Activated naive CD4-positive, alpha-beta T cell treated with anti-CD3 and anti-CD28 coated beads, Interleukin-2, amount 50 U/mL, for 72 hours (primary cell): ENCODE results near the gene TARBP1. TPM values are rescaled to one million over a fixed set of nuclear protein-coding genes. Genes with fewer than 3 reads are reported as not detected.
A peak's percentile ranks its signal among the peaks of the same experiment; 100 is the strongest.

Experiments used
- ATAC-seq, 2 donors: fragments of 150-1000 bp; cut with Tn5 transposase; 2 replicates each; pipeline ENCODE4 v1.10.0; 2021; ENCODE audit warnings: mild to moderate bottlenecking in 2 of 2, moderate library complexity in 2 of 2
- DNase-seq, 2 donors: peaks; one replicate each; pipeline ENCODE4 v3.0.0; 2021 to 2022; ENCODE audit warnings: low spot score in 2 of 2
- H3K27ac Mint-ChIP-seq, 2 donors: one replicate each; pipeline ENCODE4 v1.8.0; 2022; ENCODE audit warnings: mild to moderate bottlenecking in 2 of 2, mixed read lengths in 2 of 2
- H3K36me3 Mint-ChIP-seq, 2 donors: one replicate each; pipeline ENCODE4 v1.8.0; 2022; ENCODE audit warnings: mixed read lengths in 2 of 2
- H3K9me3 Mint-ChIP-seq, 2 donors: one replicate each; pipeline ENCODE4 v1.8.0; 2022; ENCODE audit warnings: mixed read lengths in 2 of 2
- total RNA-seq, 2 donors: library from RNA; stranded (reverse); gene quantifications; one replicate each; pipeline ENCODE4 v1.2.3, GENCODE V29; 2022

TARBP1 gene
- total RNA-seq, 2 donors from 2014 or later = 32.1 to 49.5 TPM

DNA sequence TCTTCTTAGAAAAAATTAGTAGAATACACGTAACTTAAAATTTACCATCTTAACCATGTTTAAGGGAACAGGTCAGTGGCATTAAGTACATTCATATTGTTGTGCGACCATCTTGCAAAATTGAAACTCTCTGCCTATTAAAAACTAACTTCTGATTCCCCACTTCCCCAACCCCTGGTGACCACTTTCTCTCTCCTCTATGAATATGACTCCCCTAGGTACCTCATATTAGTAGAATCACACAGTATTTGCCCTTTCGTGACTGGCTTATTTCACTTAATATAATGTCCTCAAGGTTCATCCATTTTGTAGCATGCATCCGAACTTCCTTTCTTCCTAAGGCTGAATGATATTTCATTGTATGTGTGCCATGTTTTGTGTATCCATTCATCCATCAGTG, 15.1 kb upstream of the TARBP1 start:
- no peak for DNase-seq
- H3K36me3 Mint-ChIP-seq = no peaks in the 10 kb centered on the region
- ATAC-seq = no peak
- no peak overlapping the region for H3K27ac Mint-ChIP-seq
- H3K9me3 Mint-ChIP-seq = no peaks in the 10 kb centered on the region

DNA sequence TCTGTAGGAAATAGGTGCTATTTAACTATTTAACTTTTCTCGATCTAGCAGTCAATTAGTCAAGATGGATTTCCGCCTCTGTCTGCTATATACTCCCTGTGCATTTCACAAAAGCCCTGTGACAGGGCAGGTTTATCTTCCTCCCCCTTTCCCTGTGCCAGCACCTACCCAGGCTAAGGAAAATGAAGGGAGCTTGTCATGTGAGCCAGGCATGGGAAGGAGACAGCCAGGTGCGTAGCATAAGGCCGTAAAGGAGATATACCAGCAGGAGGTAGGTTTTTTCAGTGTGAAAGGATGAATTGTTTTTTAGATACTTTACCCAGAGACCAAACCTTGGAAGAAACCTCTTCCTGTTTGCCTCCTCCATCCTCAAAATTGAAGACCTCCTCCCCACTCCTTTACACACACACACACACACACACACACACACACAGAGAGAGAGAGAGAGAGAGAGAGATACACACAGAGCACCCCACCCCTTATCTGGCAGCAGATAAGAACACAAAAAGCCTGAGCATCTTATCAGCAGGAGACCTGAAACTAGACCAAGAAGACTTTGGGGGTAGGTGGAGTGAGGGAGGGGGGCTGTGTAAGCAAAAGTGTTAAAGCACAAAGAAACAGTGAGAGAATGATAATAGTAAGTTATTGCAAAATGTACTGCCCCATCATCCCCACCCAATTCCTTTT, 12.0 kb upstream of the TARBP1 start:
- Mint-ChIP-seq H3K36me3 (no peaks in the 10 kb centered on the region), H3K27ac (no peak overlapping the region), H3K9me3 (no peaks in the 10 kb centered on the region)
- DNase-seq (no peak), ATAC-seq (no peak)

DNA sequence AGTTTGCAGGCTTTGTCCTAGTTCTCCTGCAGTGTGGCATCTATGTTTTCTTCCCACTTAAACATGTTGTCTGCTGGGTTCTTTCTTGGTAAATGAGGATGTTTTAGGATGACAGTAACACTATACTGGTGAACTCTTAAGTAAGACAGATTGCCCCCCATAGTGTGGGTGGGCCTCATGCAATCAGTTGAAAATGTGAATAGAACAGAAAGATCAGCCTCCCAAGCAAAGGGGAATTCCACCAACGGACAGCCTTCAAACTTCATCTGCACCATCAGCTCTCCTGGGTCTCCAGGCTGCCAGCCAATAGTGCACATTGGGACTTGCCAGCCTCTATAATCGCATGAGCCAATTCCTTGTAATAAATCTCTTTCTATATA, 10.7 kb upstream of the TARBP1 start:
- DNase-seq (no peak), ATAC-seq (no peak)
- Mint-ChIP-seq H3K36me3 (no peaks in the 10 kb centered on the region), H3K27ac (no peak overlapping the region), H3K9me3 (no peaks in the 10 kb centered on the region)

DNA sequence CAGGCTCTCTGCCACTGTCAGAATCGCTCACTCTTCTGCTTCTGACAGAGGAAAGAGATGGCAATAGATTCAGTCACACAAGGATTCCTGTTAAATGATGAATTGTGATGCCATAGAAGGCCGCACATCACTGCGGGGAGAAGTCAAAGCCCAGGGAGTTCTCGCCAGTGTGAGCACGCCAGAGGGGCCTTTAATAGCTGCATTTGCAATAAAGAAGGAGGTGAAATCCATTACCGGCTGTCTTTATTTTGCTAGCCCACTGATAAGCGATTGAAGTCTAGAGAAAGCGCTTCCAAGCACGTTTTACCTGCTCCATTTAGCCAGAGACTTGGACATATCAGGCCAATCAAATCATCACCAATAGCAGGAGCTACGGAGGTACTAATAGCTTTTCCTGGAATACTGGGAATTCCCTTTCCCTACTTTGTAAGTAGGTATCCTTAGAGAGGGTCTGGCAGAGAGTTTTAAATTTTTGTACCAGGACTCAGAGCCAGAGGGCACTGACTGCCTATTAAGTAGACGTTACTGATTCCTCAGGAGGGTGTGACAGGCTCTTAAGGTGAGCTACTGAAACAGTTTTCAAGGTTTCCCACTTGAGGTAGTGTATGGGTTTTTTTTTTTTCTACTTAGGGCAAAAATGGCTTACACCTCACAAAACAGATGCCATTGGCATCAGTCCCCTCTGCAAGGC, 10.2 kb upstream of the TARBP1 start:
- no peaks in the 10 kb centered on the region for H3K36me3 Mint-ChIP-seq
- no peaks in the 10 kb centered on the region for H3K9me3 Mint-ChIP-seq
- H3K27ac Mint-ChIP-seq = peak overlapping the region in 1 of 2 donors; percentile 20
- ATAC-seq (no peak), DNase-seq (no peak)

DNA sequence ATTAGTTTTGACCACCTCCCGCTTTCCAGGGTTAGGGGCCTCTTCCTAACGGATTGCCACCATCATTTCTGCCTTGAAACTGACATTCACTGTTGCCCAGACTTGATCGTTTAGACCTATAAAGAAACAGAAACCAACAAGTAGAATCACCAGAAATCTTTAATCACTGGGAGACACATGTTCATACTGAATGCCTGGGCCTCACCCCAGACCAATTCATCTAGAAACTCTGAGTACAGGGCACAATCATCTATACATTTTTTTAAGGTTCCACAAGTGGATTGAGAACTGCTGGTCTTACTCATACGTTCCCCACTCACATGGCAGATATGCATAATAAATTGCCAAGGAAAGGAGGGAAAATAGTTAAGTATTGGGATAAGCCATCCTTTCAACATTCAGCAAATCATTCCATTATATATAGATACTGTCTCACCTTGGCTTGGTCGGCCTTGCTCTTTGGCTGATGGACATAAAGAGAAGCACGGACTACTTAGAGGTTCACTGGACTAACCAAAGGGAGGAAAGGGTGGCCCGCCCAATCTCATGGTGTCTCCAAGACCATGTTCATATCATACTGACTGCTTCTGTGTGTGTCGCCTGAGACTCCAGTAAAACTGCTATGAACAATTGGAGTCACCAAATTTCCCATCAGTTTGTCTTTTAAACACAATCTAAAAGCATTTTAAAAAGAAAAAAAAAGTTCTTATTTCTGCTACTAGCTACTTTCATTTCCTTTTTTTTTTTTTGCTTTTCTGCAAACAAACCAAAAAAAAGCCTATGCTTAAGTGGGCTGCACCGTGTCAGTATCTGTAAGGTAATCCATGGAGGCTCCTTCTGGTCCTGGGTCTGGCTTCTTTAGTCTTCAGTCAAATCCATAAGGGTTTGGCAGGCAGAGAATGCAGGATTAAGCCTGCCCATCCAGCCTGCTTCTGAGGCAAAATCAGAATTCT, 9.4 kb upstream of the TARBP1 start:
- H3K36me3 Mint-ChIP-seq = no peaks in the 10 kb centered on the region
- no peaks in the 10 kb centered on the region for H3K9me3 Mint-ChIP-seq
- no peak for DNase-seq
- H3K27ac Mint-ChIP-seq = peak overlapping the region; percentile 51 to 88
- peak; percentile 96 to 97 for ATAC-seq

DNA sequence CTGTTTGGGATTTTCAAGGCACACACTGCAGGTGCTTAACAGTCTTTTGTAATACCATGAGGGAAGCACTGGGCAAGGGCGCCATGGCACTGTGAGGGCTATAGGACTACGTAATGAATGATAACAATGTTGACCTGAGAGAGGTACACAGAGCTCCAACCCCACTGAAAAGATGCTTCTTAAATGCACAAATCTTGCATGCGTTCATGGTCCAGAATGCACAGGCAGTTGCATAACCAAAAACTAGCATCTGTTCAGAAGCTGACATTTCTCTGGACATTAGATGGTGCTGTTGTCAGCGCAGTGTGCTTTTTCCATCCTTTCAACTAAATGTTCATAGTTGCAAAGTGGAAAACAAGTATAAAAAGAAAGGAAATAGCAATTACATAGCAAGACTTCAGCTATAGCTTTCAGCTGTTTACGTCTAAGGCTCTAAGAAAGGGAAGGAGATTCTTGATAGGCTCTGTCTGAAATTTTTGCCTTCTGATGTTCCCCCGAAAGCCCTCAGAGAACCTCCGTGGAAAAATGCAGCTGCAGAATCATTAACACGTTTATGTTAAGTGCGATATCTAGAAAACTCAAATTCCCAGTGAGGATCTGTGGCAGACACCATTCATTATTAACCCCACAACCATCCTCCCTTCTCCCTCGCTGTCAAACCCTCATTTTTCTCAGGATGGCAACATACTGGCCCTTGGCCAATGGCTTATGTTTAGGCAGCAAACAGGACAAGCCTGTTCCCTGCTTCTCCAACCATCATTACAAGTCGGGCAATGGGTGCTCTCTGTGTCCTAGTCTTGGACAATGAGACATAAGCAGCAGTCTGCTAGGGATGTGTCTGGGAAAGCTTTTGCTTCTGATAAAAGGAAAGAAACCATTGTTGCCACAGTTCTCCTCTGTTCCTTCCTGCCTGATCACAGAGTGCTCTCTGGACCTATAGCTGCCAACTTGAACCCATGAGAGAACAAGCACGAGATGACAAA, 8.2 kb upstream of the TARBP1 start:
- DNase-seq = no peak
- ATAC-seq = peak; percentile 6 to 12
- Mint-ChIP-seq H3K27ac (peak overlapping the region; percentile 62 to 88), H3K36me3 (no peaks in the 10 kb centered on the region), H3K9me3 (no peaks in the 10 kb centered on the region)

DNA sequence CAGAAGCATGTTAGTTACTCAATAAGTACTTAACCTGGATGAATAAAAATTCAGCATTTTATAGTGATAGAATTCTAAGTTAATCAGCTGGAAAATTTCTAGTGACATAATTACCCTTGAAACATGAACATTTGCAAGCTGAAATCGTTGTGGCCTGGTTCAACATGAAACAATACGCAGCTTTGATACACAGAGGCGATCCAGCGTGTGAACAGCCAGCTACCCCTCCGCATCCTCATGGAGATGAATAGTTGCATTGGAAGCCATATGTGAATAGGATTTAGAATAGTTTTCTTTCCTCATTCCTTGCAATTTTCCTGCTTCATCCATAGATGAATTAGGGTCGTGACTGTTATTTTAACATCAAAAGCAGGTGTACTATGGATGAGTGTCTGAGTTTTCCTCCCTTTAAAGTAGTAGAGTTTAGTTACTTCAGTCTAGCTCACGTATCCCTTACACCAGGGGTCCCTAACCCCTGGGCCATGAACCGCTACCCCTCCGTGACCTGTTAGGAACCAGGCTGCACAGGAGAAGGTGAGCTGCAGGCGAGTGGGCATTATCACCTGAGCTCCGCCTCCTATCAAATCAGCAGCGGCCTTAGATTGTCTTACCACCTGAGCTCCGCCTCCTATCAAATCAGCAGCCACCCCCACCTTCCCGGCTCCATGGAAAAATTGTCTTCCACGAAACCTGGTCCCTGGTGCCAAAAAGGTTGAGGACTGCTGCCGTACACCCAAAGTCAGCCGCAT, 6.2 kb upstream of the TARBP1 start:
- H3K36me3 Mint-ChIP-seq = no peaks in the 10 kb centered on the region
- DNase-seq (no peak), ATAC-seq (no peak)
- H3K27ac Mint-ChIP-seq = no peak overlapping the region
- no peaks in the 10 kb centered on the region for H3K9me3 Mint-ChIP-seq

DNA sequence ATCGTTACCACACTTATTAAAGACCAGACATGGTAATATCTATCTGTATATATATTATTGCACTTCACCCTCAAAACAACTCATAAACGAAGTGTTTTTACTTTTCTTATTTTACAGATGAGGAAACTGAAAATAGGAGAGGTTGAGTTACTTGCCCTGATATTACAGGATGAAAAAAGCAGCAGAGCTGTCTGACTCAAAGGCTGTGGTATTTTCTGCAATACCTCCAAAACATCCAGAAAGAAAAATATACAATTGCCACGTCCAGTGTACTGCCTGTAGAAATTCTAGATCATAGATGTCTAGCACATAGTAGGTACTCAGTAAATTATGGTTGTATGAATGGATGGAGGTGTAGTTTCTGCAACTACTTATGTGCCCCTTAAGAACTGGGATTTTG, 5.2 kb upstream of the TARBP1 start:
- Mint-ChIP-seq H3K36me3 (no peaks in the 10 kb centered on the region), H3K27ac (no peak overlapping the region), H3K9me3 (no peaks in the 10 kb centered on the region)
- no peak for DNase-seq
- no peak for ATAC-seq

DNA sequence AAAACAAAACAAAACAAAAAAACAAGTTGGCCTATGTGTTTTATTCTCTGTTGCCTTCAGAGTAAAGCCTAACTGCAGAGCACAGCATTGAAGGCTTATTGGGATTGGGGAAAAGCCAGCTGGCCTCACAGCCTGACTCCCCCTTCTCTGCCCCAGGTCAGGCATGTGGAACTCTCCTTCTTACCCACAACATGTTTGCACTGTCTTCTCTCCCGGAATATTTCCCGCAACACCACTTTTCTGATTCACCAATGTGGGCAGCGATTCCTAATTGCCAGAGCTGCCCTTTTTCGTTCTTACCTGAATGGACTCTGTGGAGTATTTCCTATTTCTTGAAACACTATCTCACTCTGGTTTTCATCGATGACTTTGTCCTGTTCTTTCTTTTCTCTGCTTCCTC, 2.8 kb upstream of the TARBP1 start:
- ATAC-seq (no peak), DNase-seq (no peak)
- H3K36me3 Mint-ChIP-seq = no peaks in the 10 kb centered on the region
- no peaks in the 10 kb centered on the region for H3K9me3 Mint-ChIP-seq
- no peak overlapping the region for H3K27ac Mint-ChIP-seq

DNA sequence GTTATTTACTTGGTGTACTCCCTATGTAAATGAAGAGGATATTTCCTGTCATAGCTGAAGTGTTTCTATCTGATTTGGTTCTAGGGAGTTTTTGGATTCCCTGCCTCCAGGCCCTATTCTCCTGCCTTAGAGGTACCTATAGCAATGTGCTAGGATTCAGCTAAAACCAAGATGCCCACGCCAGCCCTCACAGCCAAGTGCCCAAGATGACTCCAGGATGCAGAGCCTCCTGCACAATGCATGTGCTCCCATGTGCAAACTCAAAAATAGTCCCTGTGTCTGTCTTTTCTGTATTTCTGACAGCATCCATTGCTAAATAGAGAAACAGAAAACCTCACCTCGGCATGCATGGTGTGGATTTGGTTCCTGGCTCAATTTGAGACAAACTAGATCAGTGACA, 887 bp upstream of the TARBP1 start:
- H3K9me3 Mint-ChIP-seq = no peaks in the 10 kb centered on the region
- no peak overlapping the region for H3K27ac Mint-ChIP-seq
- DNase-seq = no peak
- ATAC-seq = no peak
- peaks cover 0 to 7% of the 10 kb centered on the region in 2 donors for H3K36me3 Mint-ChIP-seq

DNA sequence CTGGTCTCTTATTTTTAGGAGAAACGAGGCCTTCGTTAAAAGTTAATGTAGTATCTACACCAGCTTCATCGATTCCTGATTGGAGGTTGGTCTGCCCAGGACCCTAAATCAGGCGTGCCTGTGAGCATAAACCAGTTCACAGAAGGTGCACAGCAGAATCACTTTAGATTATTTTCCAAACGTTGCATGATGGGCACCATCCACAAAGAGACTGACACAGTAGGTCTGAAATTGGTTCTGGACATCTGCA, 256 bp upstream of the TARBP1 start:
- no peak for ATAC-seq
- DNase-seq = no peak
- peaks cover 0 to 7% of the 10 kb centered on the region in 2 donors for H3K36me3 Mint-ChIP-seq
- H3K27ac Mint-ChIP-seq = peak overlapping the region in 1 of 2 donors; percentile 40
- no peaks in the 10 kb centered on the region for H3K9me3 Mint-ChIP-seq

DNA sequence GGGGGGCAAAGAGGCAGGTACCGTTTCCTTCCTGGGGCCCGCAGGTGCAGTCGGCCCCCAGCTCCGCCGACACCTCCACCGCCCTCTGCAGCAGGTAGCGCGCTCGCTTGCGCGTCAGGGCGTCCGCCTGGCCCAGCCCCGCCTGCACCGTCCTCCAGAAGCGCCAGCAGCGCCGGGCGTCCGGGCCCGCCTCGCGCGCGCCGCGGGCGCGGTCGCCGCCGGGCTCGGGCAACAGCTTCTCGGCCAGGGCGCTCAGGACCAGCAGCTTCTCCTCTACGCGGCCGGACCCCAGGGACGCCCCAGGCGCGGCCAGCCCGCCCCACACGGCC, 863 bp downstream of the TARBP1 start:
- DNase-seq (peak in 1 of 2 donors; percentile 72), ATAC-seq (peak; percentile 79)
- peaks cover 0 to 7% of the 10 kb centered on the region in 2 donors for H3K36me3 Mint-ChIP-seq
- H3K27ac Mint-ChIP-seq = no peak overlapping the region
- H3K9me3 Mint-ChIP-seq = no peaks in the 10 kb centered on the region

DNA sequence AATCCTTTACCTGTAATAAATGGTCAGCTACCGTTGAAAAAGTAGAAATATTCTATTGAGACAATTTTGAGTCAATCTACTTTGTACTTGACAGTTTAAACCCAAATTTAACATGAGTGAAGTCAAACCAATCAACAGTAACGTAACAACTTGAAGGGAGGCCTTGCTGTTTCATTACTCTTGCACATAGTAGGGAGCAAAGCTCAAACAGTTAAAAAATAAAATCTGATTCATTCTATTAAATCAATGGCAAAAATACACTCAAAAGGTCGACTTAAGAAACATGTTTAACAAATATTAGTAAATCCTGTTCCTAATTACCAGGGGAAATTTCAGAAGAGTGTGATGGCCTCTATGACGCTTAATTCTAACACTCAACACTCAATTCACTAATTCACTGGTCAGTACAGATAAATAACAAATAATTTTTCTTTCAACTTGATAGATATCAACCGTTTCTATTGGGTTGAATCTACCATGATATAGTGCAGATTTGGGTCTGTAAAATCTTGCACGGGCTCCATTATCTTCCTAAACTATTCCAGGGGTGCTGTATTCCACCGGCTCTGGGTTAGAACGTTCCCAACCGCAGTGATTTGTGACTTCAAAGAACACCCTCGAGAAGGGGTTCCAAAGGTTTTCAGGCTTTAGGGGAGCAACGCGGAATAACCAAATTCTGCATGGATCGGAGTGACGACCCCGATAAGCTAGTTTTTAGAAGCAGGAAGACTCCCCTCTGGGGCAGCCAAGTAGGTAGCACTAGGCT, 1.4 kb downstream of the TARBP1 start:
- peak overlapping the region in 1 of 2 donors; percentile 53 for H3K27ac Mint-ChIP-seq
- ATAC-seq (no peak), DNase-seq (no peak)
- H3K9me3 Mint-ChIP-seq = no peaks in the 10 kb centered on the region
- H3K36me3 Mint-ChIP-seq = peaks cover 0 to 7% of the 10 kb centered on the region in 2 donors

DNA sequence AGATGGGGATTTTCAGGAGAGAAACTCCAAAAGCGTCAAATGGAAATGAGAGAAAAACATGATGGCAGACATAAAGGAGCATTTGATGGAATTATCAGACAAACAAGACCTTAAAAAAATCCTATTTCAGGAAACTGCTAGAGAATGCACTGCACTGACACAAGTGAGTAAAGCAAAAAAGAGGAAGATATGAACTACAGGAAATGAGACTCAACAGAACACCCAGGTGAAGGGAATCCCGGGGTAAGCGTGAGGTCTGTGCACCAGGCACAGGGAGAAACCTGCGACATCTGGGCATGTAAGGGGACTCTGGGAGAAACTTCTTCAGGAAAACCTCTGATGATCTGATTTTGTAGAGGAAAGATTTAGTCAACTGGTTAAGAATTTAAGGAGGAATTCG, 2.8 kb downstream of the TARBP1 start:
- Mint-ChIP-seq H3K27ac (no peak overlapping the region), H3K36me3 (peaks cover 0 to 7% of the 10 kb centered on the region in 2 donors), H3K9me3 (no peaks in the 10 kb centered on the region)
- no peak for ATAC-seq
- DNase-seq = no peak

DNA sequence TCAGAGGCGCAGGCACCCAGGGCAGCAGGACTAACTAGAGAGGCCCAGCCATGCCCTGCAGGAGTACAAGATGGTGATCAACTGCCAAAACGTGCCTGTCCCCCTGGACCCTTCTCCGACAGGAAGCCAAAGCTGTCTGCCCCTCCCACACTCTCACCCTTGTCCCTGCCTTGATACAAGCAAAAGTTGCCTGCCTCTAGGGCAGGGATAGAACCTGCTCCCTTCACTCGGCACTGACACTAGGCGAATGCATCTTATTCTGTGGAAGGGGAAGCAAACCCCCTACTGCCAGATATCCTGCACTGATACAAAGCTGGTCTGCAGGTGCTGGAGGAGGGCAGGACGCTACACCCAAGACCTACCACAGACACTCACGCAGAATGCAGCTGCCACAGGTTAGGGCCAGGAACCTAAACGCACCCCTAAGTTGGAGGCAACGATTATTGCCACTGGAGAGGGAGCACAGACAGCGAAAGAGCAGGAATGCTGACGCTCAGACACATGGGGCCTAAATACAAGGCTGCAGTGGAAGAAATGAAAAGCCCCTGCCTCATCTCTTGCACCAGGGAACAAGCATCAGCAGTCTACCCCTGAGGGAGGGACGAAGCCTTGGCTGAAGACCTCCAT, 3.7 kb downstream of the TARBP1 start:
- Mint-ChIP-seq H3K9me3 (no peaks in the 10 kb centered on the region), H3K27ac (no peak overlapping the region), H3K36me3 (peaks cover 0 to 7% of the 10 kb centered on the region in 2 donors)
- no peak for DNase-seq
- ATAC-seq = no peak
